Mesothelial cell of epicardium (in vitro differentiated cells): ENCODE results near the gene AKAP10. TPM values are rescaled to one million over a fixed set of nuclear protein-coding genes. Genes with fewer than 3 reads are reported as not detected.
A peak's percentile ranks its signal among the peaks of the same experiment; 100 is the strongest.

Source experiments
- DNase-seq, 2 experiments: peaks; one replicate each; pipeline ENCODE4 v3.0.0; 2021; ENCODE audit warnings: low spot score in 2 of 2; ENCODE audit not compliant: unreplicated experiment in 2 of 2
- H3K27ac Mint-ChIP-seq: 2 replicates; pipeline ENCODE4 v1.8.0; 2021; ENCODE audit warnings: mixed read lengths
- H3K27me3 Mint-ChIP-seq: 2 replicates; pipeline ENCODE4 v1.8.0; 2021; ENCODE audit warnings: low read depth, mixed read lengths
- H3K36me3 Mint-ChIP-seq: 2 replicates; pipeline ENCODE4 v1.8.0; 2021; ENCODE audit warnings: mixed read lengths
- H3K4me1 Mint-ChIP-seq: 2 replicates; pipeline ENCODE4 v1.8.0; 2021; ENCODE audit warnings: mixed read lengths
- H3K4me3 Mint-ChIP-seq: 2 replicates; pipeline ENCODE4 v1.8.0; 2021; ENCODE audit warnings: mild to moderate bottlenecking, moderate library complexity, mixed read lengths
- H3K9me3 Mint-ChIP-seq: 2 replicates; pipeline ENCODE4 v1.8.0; 2021; ENCODE audit warnings: mixed read lengths
- total RNA-seq: library from RNA; stranded (reverse); gene quantifications from 3 replicates; pipeline ENCODE4 v1.2.1, GENCODE V29; 2021
- TF ChIP-seq, protein P1 (sequence below): fragments of 200-600 bp; sonication (generic); IDR thresholded peaks from one replicate; pipeline ENCODE4 v1.5.0; 2021; ENCODE audit warnings: antibody characterized with exemption; ENCODE audit not compliant: unreplicated experiment

Gene AKAP10
- total RNA-seq, 1 donor from 2014 or later: 39.0 TPM

DNA sequence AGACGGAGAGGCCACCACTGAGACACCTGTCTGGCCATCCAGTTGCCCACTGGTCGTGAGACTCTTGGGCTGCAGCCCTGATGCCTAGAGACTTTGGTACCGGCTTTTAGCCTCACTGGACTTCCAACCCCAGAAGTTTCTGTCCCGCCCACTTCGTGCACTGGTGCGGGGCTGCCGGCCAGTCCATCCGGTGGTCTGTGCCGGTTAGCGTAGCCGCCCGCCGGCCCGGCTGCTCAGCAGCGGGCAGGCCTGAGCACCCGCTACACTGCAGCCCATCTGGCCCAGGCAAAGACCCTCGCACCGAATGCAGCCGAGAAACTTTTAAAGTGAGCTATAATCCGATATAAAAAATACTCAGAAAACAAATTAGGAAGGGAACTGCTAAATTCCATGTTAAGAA is 30.7 kb downstream of the AKAP10 start:
- Mint-ChIP-seq H3K36me3 (peaks cover 19% of the 10 kb centered on the region), H3K4me1 (peaks cover 7% of the 10 kb centered on the region)

DNA sequence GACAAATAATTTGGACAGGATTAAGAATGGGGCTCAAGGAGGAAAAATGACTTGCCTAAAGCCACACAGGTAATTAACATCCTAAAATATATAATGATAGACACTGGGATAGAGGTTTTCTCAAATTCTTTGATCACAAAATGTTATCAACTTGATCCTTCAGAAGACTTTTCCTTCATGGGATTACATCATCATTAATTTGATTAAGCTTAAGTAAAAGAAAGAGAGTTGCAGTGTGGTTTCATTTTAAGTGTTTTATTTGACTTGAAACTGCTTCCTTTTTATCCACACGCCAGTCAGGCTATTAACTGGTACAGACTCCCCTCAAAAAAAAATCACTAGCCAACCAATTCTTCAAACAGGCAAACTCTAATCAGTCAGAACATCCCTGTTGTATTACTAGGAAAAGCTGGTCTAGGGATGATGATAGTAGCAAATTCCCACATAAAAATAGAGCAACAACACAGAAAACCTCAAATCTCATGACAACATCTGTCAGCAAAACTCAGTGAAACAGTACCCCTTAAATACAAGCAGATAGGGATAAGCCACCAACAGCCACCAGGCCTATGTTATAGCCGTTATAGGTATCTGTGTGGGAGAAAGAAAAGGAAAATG is 32.5 kb downstream of the AKAP10 start:
- Mint-ChIP-seq H3K9me3 (no peaks in the 10 kb centered on the region), H3K4me1 (peaks cover 11% of the 10 kb centered on the region), H3K4me3 (no peak overlapping the region), H3K27me3 (no peaks in the 10 kb centered on the region), H3K27ac (peak overlapping the region; percentile 40), H3K36me3 (peaks cover 15% of the 10 kb centered on the region)
- TF ChIP-seq, protein P1, sequence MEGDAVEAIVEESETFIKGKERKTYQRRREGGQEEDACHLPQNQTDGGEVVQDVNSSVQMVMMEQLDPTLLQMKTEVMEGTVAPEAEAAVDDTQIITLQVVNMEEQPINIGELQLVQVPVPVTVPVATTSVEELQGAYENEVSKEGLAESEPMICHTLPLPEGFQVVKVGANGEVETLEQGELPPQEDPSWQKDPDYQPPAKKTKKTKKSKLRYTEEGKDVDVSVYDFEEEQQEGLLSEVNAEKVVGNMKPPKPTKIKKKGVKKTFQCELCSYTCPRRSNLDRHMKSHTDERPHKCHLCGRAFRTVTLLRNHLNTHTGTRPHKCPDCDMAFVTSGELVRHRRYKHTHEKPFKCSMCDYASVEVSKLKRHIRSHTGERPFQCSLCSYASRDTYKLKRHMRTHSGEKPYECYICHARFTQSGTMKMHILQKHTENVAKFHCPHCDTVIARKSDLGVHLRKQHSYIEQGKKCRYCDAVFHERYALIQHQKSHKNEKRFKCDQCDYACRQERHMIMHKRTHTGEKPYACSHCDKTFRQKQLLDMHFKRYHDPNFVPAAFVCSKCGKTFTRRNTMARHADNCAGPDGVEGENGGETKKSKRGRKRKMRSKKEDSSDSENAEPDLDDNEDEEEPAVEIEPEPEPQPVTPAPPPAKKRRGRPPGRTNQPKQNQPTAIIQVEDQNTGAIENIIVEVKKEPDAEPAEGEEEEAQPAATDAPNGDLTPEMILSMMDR: no peak
- DNase-seq: no peak

More for the DNA sequence above, 30.7 kb downstream of the AKAP10 start:
- no peak overlapping the region for H3K27ac Mint-ChIP-seq
- TF ChIP-seq, protein P1: no peak
- H3K27me3 Mint-ChIP-seq: no peaks in the 10 kb centered on the region
- no peak for DNase-seq
- H3K9me3 Mint-ChIP-seq: no peaks in the 10 kb centered on the region
- no peak overlapping the region for H3K4me3 Mint-ChIP-seq

DNA sequence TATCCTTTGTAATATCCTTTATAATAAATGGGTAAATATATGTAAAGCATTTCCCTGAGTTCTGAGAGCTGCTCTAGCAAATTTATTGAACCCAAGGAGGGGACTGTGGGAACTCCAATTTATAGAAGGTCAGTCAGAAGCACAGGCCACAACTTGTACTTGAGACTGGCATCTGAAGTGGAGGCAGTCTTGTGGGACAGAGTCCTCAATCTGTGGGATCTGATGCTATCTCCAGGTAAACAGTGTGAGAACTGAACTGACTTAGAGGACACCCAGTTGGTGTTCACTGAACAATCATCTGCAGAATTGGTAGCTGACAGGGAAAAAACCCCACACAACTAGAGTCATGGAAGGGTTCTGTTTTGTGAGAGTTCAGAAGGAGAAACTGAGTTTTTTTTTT is 34.0 kb downstream of the AKAP10 start:
- DNase-seq: no peak
- no peaks in the 10 kb centered on the region for H3K27me3 Mint-ChIP-seq
- H3K27ac Mint-ChIP-seq: no peak overlapping the region
- H3K9me3 Mint-ChIP-seq: no peaks in the 10 kb centered on the region
- H3K36me3 Mint-ChIP-seq: peaks cover 18% of the 10 kb centered on the region
- H3K4me1 Mint-ChIP-seq: peaks cover 10% of the 10 kb centered on the region
- H3K4me3 Mint-ChIP-seq: no peak overlapping the region
- TF ChIP-seq, protein P1: no peak

DNA sequence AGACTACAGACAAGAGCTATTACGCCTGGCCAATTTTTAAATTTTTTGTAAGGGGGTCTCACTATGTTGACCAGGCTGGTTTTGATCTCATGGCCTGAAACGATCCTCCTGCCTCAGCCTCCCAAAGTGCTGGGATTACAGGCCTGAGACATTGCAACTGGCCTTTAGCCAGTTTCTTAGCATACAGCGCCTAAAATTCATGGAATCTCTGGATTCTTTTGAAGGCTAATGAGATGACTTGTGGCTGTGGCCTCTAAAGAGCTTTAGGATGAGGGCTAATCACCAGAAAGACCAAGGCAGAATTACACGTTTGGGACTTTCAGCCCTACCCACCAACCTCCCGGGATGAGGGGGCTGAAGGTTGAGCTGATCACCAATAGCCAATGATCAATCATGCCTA is 34.6 kb downstream of the AKAP10 start:
- H3K4me3 Mint-ChIP-seq: no peak overlapping the region
- no peaks in the 10 kb centered on the region for H3K27me3 Mint-ChIP-seq
- H3K27ac Mint-ChIP-seq: no peak overlapping the region
- H3K9me3 Mint-ChIP-seq: no peaks in the 10 kb centered on the region
- DNase-seq: no peak
- peaks cover 14% of the 10 kb centered on the region for H3K36me3 Mint-ChIP-seq
- TF ChIP-seq, protein P1: no peak
- peaks cover 4% of the 10 kb centered on the region for H3K4me1 Mint-ChIP-seq

DNA sequence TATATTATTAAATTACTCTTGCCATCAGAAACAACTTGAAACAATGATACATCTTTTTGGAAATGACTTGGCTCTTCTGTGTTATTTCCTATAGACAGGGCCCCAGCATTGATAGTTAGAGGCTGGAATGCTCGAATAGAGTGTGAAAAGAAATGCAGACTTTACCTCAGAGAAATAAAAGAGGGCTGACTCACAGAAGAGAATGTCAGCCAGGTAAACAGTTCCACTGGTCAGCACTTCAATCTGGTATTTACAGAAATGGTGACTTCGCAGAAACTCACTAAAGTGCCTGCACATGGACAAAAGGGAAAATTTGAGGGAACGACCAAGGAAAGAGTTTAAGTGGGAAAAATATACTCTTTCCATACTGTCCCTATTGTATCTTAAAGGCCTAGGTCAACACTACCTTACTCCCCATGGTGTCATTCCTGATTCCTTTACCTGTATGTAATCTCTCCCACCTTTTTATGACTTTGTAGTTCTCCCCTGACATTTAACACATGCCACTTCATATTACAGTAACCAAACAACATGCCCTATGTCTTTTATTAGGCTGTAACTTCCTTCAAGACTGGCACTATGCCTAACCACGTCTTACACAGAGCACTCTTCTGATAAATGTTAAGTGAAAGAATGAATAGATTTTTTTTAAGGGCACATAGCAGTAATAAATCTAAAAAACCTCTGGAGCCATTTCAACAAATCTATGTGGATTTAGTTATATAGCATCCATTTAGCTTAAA is 36.7 kb downstream of the AKAP10 start:
- TF ChIP-seq, protein P1: no peak
- peaks cover 4% of the 10 kb centered on the region for H3K4me1 Mint-ChIP-seq
- H3K27me3 Mint-ChIP-seq: no peaks in the 10 kb centered on the region
- peak overlapping the region; percentile 36 for H3K27ac Mint-ChIP-seq
- H3K9me3 Mint-ChIP-seq: no peaks in the 10 kb centered on the region
- no peak overlapping the region for H3K4me3 Mint-ChIP-seq
- peaks cover 19% of the 10 kb centered on the region for H3K36me3 Mint-ChIP-seq
- DNase-seq: no peak
